Measurements from ENCODE around the gene CENPB. TPM values are rescaled to one million over a fixed set of nuclear protein-coding genes. Genes with fewer than 3 reads are reported as not detected.

Gene CENPB
- total and polyA plus RNA-seq, 4 donors: 4.5 to 32.4 (median 25.4) TPM

- peaks cover 0 to 10% (median 4%) of the 10 kb centered on the region in 4 donors for H3K36me3 ChIP-seq (ENCODE audit: control insufficient read depth in 4 of 4, insufficient read depth in 3 of 4, low read depth in 1 of 4, low read length in 3 of 4)
- no peaks in the 10 kb centered on the region for H3K9me3 ChIP-seq (ENCODE audit: control insufficient read depth in 4 of 4, low read length in 3 of 4)
- DNase-seq (ENCODE audit: low spot score): no peak
- 98% methylated on average over 13 of the region's 13 CpGs for WGBS
- no peak for TF ChIP-seq YY1 (IDR thresholded peaks at IDR 0.05)
- TF ChIP-seq HNF4A (conservative IDR thresholded peaks at IDR 0.05): no peak
- no peak for TF ChIP-seq FOXA2 (IDR thresholded peaks at IDR 0.05)
- TF ChIP-seq ZBTB33 (IDR thresholded peaks at IDR 0.05): no peak
- TF ChIP-seq RAD21 (IDR thresholded peaks at IDR 0.05): no peak
- no peak for TF ChIP-seq EGR1 (IDR thresholded peaks at IDR 0.05; ENCODE audit: low read depth in 2 of 2)
- TF ChIP-seq SP1 (IDR thresholded peaks at IDR 0.05): no peak
- TF ChIP-seq FOXA1 (IDR thresholded peaks at IDR 0.05): no peak
- TF ChIP-seq, protein P1, sequence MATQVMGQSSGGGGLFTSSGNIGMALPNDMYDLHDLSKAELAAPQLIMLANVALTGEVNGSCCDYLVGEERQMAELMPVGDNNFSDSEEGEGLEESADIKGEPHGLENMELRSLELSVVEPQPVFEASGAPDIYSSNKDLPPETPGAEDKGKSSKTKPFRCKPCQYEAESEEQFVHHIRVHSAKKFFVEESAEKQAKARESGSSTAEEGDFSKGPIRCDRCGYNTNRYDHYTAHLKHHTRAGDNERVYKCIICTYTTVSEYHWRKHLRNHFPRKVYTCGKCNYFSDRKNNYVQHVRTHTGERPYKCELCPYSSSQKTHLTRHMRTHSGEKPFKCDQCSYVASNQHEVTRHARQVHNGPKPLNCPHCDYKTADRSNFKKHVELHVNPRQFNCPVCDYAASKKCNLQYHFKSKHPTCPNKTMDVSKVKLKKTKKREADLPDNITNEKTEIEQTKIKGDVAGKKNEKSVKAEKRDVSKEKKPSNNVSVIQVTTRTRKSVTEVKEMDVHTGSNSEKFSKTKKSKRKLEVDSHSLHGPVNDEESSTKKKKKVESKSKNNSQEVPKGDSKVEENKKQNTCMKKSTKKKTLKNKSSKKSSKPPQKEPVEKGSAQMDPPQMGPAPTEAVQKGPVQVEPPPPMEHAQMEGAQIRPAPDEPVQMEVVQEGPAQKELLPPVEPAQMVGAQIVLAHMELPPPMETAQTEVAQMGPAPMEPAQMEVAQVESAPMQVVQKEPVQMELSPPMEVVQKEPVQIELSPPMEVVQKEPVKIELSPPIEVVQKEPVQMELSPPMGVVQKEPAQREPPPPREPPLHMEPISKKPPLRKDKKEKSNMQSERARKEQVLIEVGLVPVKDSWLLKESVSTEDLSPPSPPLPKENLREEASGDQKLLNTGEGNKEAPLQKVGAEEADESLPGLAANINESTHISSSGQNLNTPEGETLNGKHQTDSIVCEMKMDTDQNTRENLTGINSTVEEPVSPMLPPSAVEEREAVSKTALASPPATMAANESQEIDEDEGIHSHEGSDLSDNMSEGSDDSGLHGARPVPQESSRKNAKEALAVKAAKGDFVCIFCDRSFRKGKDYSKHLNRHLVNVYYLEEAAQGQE (IDR thresholded peaks at IDR 0.05): no peak
- no peak for TF ChIP-seq CTCF (IDR thresholded peaks at IDR 0.05; ENCODE audit: low read depth, low read length, missing input control)
- TF ChIP-seq NR2F2 (IDR thresholded peaks at IDR 0.05): no peak
- TF ChIP-seq HNF4G (IDR thresholded peaks at IDR 0.05): no peak
- TF ChIP-seq GABPA (IDR thresholded peaks at IDR 0.05 in 1 of 2, conservative IDR thresholded peaks at IDR 0.05 in 1 of 2): no peak
- H3K27me3 ChIP-seq (ENCODE audit: control insufficient read depth in 4 of 4, insufficient read depth in 4 of 4, low read length in 3 of 4): no peaks in the 10 kb centered on the region
- H3K9ac ChIP-seq (ENCODE audit: low read depth in 1 of 2, low read length in 2 of 2): no peak overlapping the region
- peaks cover 16 to 37% (median 28%) of the 10 kb centered on the region in 4 donors for H3K4me1 ChIP-seq (ENCODE audit: control insufficient read depth in 4 of 4, insufficient read depth in 4 of 4, low read length in 3 of 4)
- no peak overlapping the region for H3K4me3 ChIP-seq (ENCODE audit: low read depth in 1 of 3, low read length in 3 of 3)
- no peak overlapping the region for H3K27ac ChIP-seq (ENCODE audit: low read depth in 1 of 2, low read length in 2 of 2)
Measured at GRCh38 chr20:3801846-3802245, 15.3 kb upstream of the CENPB start.

DNA sequence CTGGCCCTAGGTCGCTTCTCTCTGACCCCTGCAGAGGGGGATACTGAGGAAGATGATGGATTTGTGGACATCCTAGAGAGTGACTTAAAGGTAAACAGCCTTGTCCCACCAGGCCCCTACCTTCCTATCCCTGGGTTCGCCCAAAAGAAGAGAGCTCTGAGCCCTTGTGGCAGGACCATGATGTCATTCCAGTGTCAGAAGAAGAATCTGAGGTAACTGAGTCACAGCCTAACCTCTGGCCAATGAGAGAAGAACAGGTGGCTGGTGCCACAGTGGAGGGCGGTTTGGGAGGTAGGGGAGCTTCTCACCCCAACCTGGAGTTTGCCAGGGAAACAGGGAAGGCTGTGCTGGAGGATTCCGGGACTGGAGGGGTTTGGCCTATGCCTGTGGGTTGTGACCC lies 14.8 kb upstream of the CENPB start:
- WGBS: 97% methylated on average over 4 of the region's 4 CpGs
- DNase-seq (ENCODE audit: low spot score): no peak
- Histone ChIP-seq H3K4me3 (ENCODE audit: low read depth in 1 of 3, low read length in 3 of 3) (no peak overlapping the region), H3K4me1 (ENCODE audit: control insufficient read depth in 4 of 4, insufficient read depth in 4 of 4, low read length in 3 of 4) (peaks cover 17 to 40% (median 29%) of the 10 kb centered on the region in 4 donors), H3K27me3 (ENCODE audit: control insufficient read depth in 4 of 4, insufficient read depth in 4 of 4, low read length in 3 of 4) (no peaks in the 10 kb centered on the region), H3K27ac (ENCODE audit: low read depth in 1 of 2, low read length in 2 of 2) (no peak overlapping the region), H3K36me3 (ENCODE audit: control insufficient read depth in 4 of 4, insufficient read depth in 3 of 4, low read depth in 1 of 4, low read length in 3 of 4) (peaks cover 0 to 10% (median 4%) of the 10 kb centered on the region in 4 donors), H3K9me3 (ENCODE audit: control insufficient read depth in 4 of 4, low read length in 3 of 4) (no peaks in the 10 kb centered on the region), H3K9ac (ENCODE audit: low read depth in 1 of 2, low read length in 2 of 2) (no peak overlapping the region)
- no peak for TF ChIP-seq GABPA (IDR thresholded peaks at IDR 0.05 in 1 of 2, conservative IDR thresholded peaks at IDR 0.05 in 1 of 2)
- TF ChIP-seq FOXA2 (IDR thresholded peaks at IDR 0.05): no peak
- TF ChIP-seq HNF4A (conservative IDR thresholded peaks at IDR 0.05): no peak
- TF ChIP-seq EGR1 (IDR thresholded peaks at IDR 0.05; ENCODE audit: low read depth in 2 of 2): no peak
- no peak for TF ChIP-seq MAX (IDR thresholded peaks at IDR 0.05)
- TF ChIP-seq TAF1 (conservative IDR thresholded peaks at IDR 0.05): no peak
- TF ChIP-seq RXRA (IDR thresholded peaks at IDR 0.05): no peak
- no peak for TF ChIP-seq RAD21 (IDR thresholded peaks at IDR 0.05)
- no peak for TF ChIP-seq SP1 (IDR thresholded peaks at IDR 0.05)
- TF ChIP-seq, protein P1 (IDR thresholded peaks at IDR 0.05): no peak

Data from liver (tissue), 9 donors.